RPMI8226 (cell line): ENCODE data around the gene RPEL1.
"Not testable (repeated sequence)": the region's sequence is repeated elsewhere in the genome, so short reads cannot be mapped to it uniquely, and the experiment has no call there.

Source experiments
- DNase-seq: peaks from one replicate; pipeline ENCODE4 v3.0.0-alpha.2; 2015

Gene RPEL1

GRCh38 chr10:103245587-103245986 lies at the start of gene RPEL1:
Gene RPEL1 (plus strand): TSS chr10:103245887. CDS start chr10:103245997, 110 bp downstream.
- DNase-seq: not testable (repeated sequence)

GRCh38 chr10:103196516-103196915 lies 49.2 kb upstream of the RPEL1 start:
- no peak for DNase-seq

GRCh38 chr10:103197174-103197573 lies 48.5 kb upstream of the RPEL1 start:
- DNase-seq: peak; percentile 40

- no peak for DNase-seq
These were observed 47.8 kb upstream of the RPEL1 start for GRCh38 chr10:103197903-103198302.

GRCh38 chr10:103198648-103199047 lies 47.0 kb upstream of the RPEL1 start:
- DNase-seq: no peak

GRCh38 chr10:103199488-103199887 lies 46.2 kb upstream of the RPEL1 start:
- DNase-seq: no peak

GRCh38 chr10:103202319-103202718 lies 43.4 kb upstream of the RPEL1 start:
- DNase-seq: no peak

- DNase-seq: no peak
These were observed 42.2 kb upstream of the RPEL1 start for GRCh38 chr10:103203466-103203865.

GRCh38 chr10:103204353-103205255 lies 41.1 kb upstream of the RPEL1 start:
- DNase-seq: no peak

- not testable (repeated sequence) for DNase-seq
These were observed 40.3 kb upstream of the RPEL1 start for GRCh38 chr10:103205401-103205800.

- not testable (repeated sequence) for DNase-seq
These were observed 39.0 kb upstream of the RPEL1 start for GRCh38 chr10:103206715-103207114.

GRCh38 chr10:103207141-103207540 lies 38.5 kb upstream of the RPEL1 start:
- no peak for DNase-seq

GRCh38 chr10:103207643-103208042 lies 38.0 kb upstream of the RPEL1 start:
- DNase-seq: not testable (repeated sequence)

- DNase-seq: not testable (repeated sequence)
These were observed 35.4 kb upstream of the RPEL1 start for GRCh38 chr10:103210262-103210661.

GRCh38 chr10:103215601-103216000 lies 30.1 kb upstream of the RPEL1 start:
- no peak for DNase-seq

- not testable (repeated sequence) for DNase-seq
These were observed 29.3 kb upstream of the RPEL1 start for GRCh38 chr10:103216362-103216761.

GRCh38 chr10:103224133-103224532 lies 21.6 kb upstream of the RPEL1 start:
- DNase-seq: no peak

- not testable (repeated sequence) for DNase-seq
These were observed 21.0 kb upstream of the RPEL1 start for GRCh38 chr10:103224721-103225120.

GRCh38 chr10:103225939-103226338 lies 19.7 kb upstream of the RPEL1 start:
- no peak for DNase-seq

- no peak for DNase-seq
These were observed 18.3 kb upstream of the RPEL1 start for GRCh38 chr10:103227416-103227815.

GRCh38 chr10:103231047-103231551 lies 14.6 kb upstream of the RPEL1 start:
- no peak for DNase-seq

- DNase-seq: no peak
These were observed 13.5 kb upstream of the RPEL1 start for GRCh38 chr10:103232131-103232673.

GRCh38 chr10:103232772-103233488 lies 12.8 kb upstream of the RPEL1 start:
- DNase-seq: no peak
